Umbilical cord (tissue), 2 donors: ENCODE measurements around the gene GLTP. TPM values are rescaled to one million over a fixed set of nuclear protein-coding genes. Genes with fewer than 3 reads are reported as not detected.

Experiments
- DNase-seq: peaks from one replicate; pipeline ENCODE4 v3.0.0-alpha.2; 2015; ENCODE audit warnings: low spot score
- total RNA-seq: library from RNA; depleted of rRNA; stranded (reverse); fragments of >200 nt; gene quantifications from one replicate; pipeline ENCODE4 v1.2.3, GENCODE V29; 2014; ENCODE audit warnings: low replicate concordance; ENCODE audit not compliant: insufficient read depth

Gene GLTP
- total RNA-seq, 1 donor from 2014 or later = 30.6 TPM

DNA sequence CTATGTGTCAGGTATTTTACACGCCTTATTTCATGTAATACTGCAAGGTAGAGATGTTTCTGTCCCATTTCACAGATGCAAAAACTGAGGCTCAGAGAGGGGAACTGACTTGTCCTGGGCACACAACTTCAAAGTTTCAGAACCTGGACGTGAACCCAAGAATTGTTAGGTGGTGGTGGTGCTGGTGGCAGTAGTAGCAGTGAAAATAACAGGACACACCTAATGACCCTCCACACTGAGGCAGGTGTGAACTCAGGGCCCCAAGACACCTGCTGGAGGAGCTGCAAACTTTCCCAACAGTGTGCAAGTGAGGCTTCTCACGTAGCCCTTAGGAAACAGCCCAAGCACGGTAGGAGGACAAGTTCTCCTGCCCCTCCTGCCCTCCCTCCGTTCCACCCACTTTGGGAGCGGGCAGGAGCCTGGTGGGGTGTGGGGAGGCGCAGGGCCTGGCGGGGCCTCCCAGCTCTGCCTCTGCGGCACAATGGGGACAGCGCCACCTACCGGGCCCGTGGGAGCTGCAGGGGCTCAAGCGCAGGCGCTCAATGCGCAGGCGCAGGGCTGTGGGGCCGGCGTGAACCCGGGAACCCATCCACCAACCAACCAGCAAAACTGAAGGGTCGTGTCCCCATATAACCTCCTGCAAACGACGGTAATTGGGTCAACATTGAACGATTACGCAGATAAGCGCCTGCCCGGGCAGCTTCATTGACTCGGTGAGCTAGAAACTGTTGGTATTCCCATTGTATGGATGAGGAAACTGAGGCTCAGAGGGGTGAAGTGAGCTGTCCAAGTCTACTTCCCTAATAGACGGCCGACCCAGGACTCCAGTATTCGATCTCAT lies 35.1 kb downstream of the GLTP start:
- DNase-seq = peak; percentile 82

DNA sequence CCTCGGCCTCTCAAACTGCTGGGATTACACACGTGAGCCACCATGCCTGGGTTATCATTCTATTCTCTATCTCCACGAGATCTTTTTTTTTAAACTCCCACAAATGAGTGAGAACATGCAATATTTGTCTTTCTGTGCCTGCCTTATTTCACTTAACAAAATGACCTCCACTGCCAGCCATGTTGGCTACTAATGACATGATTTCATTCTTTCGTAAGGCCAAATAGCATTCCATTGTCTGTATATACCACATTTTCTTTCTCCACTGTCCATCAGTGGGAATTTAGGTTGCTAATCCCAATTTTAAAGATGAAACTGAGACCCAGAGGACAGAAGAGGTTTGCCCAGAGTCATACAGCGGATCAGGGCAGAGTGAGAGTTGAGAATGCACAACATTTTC lies 36.2 kb downstream of the GLTP start:
- DNase-seq = no peak

- DNase-seq = no peak
Measured at GRCh38 chr12:109842021-109842420, 38.3 kb downstream of the GLTP start.

DNA sequence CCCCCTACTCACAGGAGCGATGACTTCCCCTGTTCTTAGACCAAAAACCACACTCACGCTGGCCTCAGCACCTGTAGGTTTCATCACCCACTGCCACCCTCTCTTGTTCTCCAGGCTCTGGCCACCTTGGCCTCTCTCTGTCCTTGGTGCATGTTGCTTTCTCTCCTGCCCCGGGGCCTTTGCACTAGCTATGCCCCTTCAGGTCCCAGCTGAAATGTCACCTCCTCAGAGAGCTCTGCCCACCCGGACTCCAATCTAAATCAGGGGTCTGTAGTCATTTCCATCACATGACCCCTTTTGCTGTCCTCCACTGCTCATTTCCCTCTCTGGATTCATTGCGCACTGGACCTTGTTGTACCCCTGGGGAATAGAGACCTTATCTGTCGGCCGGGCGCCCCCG lies 39.0 kb downstream of the GLTP start:
- no peak for DNase-seq

DNA sequence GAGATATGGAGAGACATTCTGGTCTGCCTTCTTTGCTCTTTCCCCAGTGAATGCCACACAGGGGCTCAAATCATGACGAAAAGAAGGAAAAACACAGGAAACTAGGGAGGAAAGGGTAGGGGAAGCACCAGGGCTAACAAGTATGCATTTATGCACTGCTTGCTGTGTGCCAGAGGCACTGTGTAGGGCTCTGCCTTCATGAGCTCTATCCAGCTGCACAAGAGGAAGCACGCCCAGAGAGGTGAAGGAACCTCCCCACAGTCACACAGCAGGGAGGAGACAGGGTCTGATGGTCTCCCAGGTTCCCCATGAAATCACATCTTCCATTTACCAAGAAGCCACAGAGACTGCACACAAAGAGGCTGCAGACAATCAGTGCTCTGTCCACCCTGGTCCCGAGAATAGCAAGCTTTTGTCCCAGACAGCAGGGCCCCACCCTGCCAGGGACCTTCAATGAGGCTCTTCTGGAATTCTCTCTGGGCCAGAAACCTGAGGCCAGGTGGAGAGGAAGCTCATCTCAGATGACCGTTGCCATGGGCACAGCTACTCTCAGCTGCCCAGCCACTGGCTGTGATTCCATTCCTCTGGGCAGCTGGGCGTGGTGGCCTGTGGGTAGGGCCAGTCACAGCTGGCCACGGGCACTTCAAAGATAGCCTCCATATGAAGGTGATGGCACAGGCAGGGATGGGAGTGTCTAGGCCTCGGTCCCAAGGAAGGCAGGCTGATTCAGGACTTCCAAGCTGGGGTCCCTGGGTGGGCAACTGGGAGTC lies 39.9 kb downstream of the GLTP start:
- DNase-seq = no peak

GRCh38 chr12:109839444-109839843 lies 40.9 kb downstream of the GLTP start:
- DNase-seq = no peak

GRCh38 chr12:109836916-109837315 lies 43.4 kb downstream of the GLTP start:
- no peak for DNase-seq

DNA sequence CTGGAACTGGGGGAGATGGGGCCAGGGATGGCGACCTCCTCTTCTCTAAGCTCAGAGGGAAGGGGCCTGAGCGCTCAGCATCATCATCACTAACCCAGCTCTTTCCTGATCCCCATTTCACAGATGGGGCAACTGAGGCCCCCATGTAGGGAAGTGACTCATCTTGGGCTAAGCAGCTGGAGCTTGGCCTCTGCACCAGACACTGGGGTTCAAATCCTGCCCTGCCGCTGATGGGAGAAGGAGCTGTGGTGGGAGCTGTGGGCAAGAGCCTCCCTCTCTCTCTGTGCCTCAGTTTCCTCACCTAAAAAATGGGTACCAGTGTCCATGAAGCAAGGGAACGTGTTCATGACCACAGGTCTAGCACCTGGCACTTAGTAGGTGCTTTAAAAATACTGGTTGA lies 44.5 kb downstream of the GLTP start:
- no peak for DNase-seq

DNA sequence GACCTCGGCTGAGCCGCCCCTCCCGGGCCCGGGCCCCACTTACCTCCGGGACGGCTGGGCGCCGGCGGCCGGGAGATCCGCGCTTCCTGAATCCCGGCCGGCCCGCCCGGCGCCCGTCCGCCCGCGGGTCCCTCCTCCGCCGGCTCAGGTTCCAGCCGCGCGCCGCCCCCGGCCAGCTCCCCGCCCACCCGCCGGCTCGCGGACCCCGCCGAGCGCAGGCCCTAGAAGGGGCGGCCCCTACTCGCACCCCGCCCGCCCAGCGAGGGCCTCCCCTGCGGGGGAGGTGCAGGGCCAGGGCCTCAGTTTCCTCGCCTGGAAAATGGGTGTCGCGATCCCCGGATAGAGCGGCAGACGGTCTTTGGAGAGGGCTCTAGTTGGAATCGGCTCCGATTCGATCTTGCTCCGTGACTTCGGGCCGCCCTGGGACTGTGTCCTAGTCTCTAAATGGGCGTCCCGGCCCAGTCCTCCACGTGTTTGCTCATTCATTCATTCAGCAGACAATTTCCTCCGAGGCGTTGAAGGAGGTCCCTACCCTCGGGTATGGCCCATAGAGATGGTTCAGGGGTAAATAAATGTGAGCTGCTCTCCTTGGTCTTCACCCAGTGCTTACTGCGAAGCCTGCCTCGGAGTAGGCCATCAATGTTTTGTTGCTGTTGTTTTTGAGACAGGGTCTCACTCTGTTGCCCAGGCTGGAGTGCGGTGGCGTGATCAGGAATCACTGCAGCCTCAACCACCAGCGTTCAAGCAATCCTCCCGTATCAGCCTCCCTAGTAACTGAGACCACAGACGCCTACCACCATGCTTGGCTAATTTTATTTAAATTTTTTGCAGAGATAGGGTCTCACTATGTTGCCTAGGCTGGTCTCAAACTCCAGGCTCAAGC lies 46.8 kb downstream of the GLTP start, which contains the start of gene TRPV4:
Gene TRPV4, minus strand, starts transcription at position 92 of the 883 bp plus-strand sequence. CDS start 18,602 bp downstream, outside the sequence.
- DNase-seq = peak; percentile 52

DNA sequence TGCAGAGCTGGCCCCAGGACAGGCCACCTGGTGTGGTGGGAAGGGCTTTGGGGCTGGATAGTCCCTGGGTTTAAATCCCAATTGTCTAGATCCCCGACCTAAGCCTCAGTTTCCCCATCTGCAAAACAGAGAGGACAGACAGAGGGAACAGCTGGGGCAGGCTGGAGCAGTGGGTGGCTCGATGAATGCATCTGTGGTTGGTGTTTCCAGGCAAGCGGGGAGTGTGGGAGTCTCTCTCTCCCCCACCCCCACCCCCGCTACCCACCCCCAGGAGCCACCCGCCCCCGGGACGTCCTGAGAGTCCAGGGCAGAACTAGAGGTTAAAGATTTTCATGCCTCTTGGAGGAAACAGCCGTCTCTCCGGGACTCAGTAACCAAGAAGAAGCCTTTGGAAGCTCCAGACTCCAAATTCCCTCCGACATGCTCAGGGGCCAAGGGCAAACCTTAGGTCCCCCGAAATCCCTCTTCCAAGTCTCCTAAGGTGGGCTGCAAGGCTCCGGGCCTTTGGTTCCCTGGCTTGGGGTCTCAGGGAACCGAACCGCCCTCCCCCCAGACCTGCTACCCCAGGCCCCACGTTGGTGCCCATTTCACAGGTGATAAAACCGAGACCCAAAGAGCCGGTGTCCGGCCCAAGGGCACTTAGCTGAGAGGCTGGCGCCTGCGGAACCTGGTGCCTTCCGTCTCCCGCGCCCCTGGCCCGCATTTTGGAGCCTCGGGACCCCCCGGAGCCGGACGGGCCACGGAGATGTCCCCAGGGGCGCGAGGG lies 47.6 kb downstream of the GLTP start:
- DNase-seq = no peak

GRCh38 chr12:109831929-109832328 lies 48.4 kb downstream of the GLTP start:
- no peak for DNase-seq

GRCh38 chr12:109831365-109831764 lies 49.0 kb downstream of the GLTP start:
- DNase-seq = no peak

- no peak for DNase-seq
Measured at GRCh38 chr12:109830718-109831117, 49.6 kb downstream of the GLTP start.

- no peak for DNase-seq
Measured at GRCh38 chr12:109830267-109830666, 50.1 kb downstream of the GLTP start.

GRCh38 chr12:109829667-109830066 lies 50.7 kb downstream of the GLTP start:
- DNase-seq = no peak

DNA sequence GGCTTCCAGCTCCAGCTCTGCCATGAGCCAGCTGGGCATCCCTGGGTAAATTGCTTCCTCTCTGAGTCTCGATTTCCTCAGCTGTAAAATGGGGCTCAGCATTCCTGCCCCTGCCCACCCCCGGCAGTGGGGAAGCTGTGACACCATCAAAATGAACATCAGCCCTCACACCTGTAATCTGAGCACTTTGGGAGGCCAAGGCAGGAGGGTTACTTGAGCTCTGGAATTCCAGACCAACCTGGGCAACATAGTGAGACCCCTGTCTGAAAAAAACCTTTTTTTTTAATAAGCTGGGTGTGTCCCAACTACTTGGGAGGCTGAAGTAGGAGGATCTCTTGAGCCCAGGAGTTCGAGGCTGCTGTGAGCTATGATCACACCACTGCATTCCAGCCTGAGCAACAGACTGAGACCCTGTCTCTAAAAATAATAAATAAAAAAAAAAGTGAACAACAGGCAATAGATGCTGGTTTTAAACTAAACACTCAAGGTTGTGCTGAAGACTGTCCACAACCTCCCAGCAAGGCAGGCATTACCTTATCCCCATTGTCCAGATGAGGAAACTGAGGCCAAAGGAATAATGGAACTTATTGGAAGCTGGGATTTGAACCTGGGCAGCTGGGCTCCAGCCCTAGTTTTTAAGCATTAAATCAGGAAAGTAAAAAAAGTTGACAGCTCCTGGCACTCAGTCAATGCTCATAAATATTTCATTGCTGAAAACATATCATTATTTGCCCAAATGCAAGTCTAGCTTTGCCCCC lies 51.4 kb downstream of the GLTP start:
- no peak for DNase-seq

- DNase-seq = peak; percentile 51
Measured at GRCh38 chr12:109827566-109828550, 52.5 kb downstream of the GLTP start.

GRCh38 chr12:109827080-109827479 lies 53.3 kb downstream of the GLTP start:
- DNase-seq = no peak

- no peak for DNase-seq
Measured at GRCh38 chr12:109824731-109825130, 55.6 kb downstream of the GLTP start.
